SH-SY5Y (cell line): ENCODE data around the gene OR52B4.

Source experiments
- GATA2 ChIP-seq: IDR thresholded peaks from 2 replicates; pipeline ENCODE4 v1.6.1; 2011; ENCODE audit warnings: mild to moderate bottlenecking, low read depth, low read length
- GATA3 ChIP-seq: IDR thresholded peaks from 2 replicates; pipeline ENCODE4 v1.6.1; 2011; ENCODE audit warnings: low read depth, mild to moderate bottlenecking, low read length, moderate library complexity

The OR52B4 gene

GRCh38 chr11:4368286-4368685, at the start of gene OR52B4:
Gene OR52B4, minus strand, starts transcription at chr11:4368386. Its CDS starts 91 bp downstream, at chr11:4368295.
- no peak for TF ChIP-seq GATA2
- no peak for TF ChIP-seq GATA3

- TF ChIP-seq GATA2 = no peak
- no peak for TF ChIP-seq GATA3
Observed at GRCh38 chr11:4416816-4417215, 48.6 kb upstream of the OR52B4 start.

- TF ChIP-seq GATA3 = no peak
- no peak for TF ChIP-seq GATA2
Observed at GRCh38 chr11:4416306-4416705, 48.1 kb upstream of the OR52B4 start.

- TF ChIP-seq GATA2 (no peak), GATA3 (no peak)
Observed at GRCh38 chr11:4393858-4394223, 25.7 kb upstream of the OR52B4 start.

GRCh38 chr11:4393209-4393857, 25.1 kb upstream of the OR52B4 start, which contains the start of gene TRIM21:
Gene TRIM21, minus strand, starts transcription at chr11:4393702. Its CDS starts 3,293 bp downstream, at chr11:4390409.
- TF ChIP-seq GATA3 = no peak
- TF ChIP-seq GATA2 = no peak

- TF ChIP-seq GATA2 (no peak), GATA3 (no peak)
Observed at GRCh38 chr11:4388221-4388620, 20.0 kb upstream of the OR52B4 start.

GRCh38 chr11:4385978-4386740, 18.0 kb upstream of the OR52B4 start:
- TF ChIP-seq GATA2 (no peak), GATA3 (no peak)

- TF ChIP-seq GATA2 (no peak), GATA3 (no peak)
Observed at GRCh38 chr11:4381901-4382300, 13.7 kb upstream of the OR52B4 start.

GRCh38 chr11:4375431-4376140, 7.4 kb upstream of the OR52B4 start:
- TF ChIP-seq GATA2 (no peak), GATA3 (no peak)

- TF ChIP-seq GATA3 (no peak), GATA2 (no peak)
Observed at GRCh38 chr11:4370166-4370565, 2.0 kb upstream of the OR52B4 start.
